Suprapubic skin (tissue), 4 donors: ENCODE measurements around the gene C1orf21.

Experiments
- EP300 ChIP-seq: sonication (generic); formaldehyde crosslinking; IDR thresholded peaks from one replicate; pipeline ENCODE4 v1.6.1; 2017; ENCODE audit warnings: antibody characterized with exemption
- POLR2A ChIP-seq, 2 donors: fragments of 450-650 bp; IDR thresholded peaks; one replicate each; pipeline ENCODE4 v1.6.1; 2017; ENCODE audit warnings: antibody characterized with exemption in 2 of 2, mild to moderate bottlenecking in 2 of 2, moderate library complexity in 2 of 2
- POLR2AphosphoS5 ChIP-seq, 3 donors: sonication (generic); formaldehyde crosslinking; IDR thresholded peaks; one replicate each; pipeline ENCODE4 v1.6.1; 2017; ENCODE audit warnings: antibody characterized with exemption in 3 of 3
- TF ChIP-seq, protein P1 (sequence below), 2 donors: fragments of 200-600 bp in 1 of 2; fragments of 450-650 bp in 1 of 2; sonication (generic) in 1 of 2; IDR thresholded peaks; one replicate each; pipeline ENCODE4 v1.5.1; 2016 to 2019; ENCODE audit warnings: antibody characterized with exemption in 2 of 2, mild to moderate bottlenecking in 1 of 2, moderate library complexity in 1 of 2

DNA sequence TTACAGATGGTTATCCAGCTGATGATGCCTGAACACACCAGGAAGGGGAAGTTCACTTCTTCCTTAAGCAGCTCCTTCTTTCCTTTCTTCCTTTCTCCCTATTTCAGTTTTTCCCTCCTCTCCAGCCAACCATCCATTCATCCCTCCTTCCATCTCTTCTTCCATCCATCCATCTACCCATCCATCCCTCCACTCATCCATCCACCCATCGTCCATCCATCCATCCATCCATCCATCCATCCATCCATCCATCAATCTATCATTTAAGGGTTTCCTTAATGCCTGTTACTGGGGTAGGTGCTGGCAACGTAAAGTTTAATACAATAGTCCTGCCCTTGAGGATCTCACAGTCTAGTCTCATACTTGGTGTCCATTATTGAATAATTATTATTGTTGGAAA lies 36.8 kb downstream of the C1orf21 start:
- TF ChIP-seq POLR2A (IDR thresholded peaks at IDR 0.05): no peak
- TF ChIP-seq, protein P1, sequence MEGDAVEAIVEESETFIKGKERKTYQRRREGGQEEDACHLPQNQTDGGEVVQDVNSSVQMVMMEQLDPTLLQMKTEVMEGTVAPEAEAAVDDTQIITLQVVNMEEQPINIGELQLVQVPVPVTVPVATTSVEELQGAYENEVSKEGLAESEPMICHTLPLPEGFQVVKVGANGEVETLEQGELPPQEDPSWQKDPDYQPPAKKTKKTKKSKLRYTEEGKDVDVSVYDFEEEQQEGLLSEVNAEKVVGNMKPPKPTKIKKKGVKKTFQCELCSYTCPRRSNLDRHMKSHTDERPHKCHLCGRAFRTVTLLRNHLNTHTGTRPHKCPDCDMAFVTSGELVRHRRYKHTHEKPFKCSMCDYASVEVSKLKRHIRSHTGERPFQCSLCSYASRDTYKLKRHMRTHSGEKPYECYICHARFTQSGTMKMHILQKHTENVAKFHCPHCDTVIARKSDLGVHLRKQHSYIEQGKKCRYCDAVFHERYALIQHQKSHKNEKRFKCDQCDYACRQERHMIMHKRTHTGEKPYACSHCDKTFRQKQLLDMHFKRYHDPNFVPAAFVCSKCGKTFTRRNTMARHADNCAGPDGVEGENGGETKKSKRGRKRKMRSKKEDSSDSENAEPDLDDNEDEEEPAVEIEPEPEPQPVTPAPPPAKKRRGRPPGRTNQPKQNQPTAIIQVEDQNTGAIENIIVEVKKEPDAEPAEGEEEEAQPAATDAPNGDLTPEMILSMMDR (IDR thresholded peaks at IDR 0.05): no peak
- no peak for TF ChIP-seq EP300
- TF ChIP-seq POLR2AphosphoS5 (IDR thresholded peaks at IDR 0.05): no peak
